Measurements from ENCODE around the gene ZNF646. TPM values are rescaled to one million over a fixed set of nuclear protein-coding genes. Genes with fewer than 3 reads are reported as not detected.

ZNF646 gene
- total RNA-seq, 4 donors from 2014 or later = 8.1 to 18.0 (median 11.9) TPM

DNA sequence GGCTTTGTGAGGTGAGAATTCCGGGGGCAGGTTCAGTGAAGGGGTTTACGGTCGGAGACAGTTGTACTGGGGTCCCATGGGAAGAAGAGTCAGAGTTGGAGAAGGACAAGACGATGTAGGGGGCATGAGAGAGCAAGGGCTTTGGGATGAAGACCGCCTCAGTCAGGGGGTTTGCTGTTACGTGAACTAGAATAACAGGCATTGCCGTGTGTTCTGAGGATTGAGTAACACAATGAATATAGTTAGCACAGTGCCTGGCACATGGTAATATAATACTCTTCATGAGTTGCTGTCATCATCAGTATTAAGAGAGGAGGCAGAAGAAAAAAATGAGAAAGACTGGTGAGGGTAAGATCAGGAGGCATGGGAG is 577 bp downstream of the ZNF646 start:
- TF ChIP-seq, protein P1, sequence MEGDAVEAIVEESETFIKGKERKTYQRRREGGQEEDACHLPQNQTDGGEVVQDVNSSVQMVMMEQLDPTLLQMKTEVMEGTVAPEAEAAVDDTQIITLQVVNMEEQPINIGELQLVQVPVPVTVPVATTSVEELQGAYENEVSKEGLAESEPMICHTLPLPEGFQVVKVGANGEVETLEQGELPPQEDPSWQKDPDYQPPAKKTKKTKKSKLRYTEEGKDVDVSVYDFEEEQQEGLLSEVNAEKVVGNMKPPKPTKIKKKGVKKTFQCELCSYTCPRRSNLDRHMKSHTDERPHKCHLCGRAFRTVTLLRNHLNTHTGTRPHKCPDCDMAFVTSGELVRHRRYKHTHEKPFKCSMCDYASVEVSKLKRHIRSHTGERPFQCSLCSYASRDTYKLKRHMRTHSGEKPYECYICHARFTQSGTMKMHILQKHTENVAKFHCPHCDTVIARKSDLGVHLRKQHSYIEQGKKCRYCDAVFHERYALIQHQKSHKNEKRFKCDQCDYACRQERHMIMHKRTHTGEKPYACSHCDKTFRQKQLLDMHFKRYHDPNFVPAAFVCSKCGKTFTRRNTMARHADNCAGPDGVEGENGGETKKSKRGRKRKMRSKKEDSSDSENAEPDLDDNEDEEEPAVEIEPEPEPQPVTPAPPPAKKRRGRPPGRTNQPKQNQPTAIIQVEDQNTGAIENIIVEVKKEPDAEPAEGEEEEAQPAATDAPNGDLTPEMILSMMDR (IDR thresholded peaks at IDR 0.05) = no peak
- DNase-seq (ENCODE audit: low spot score) = no peak
- no peak for ATAC-seq (ENCODE audit: low FRiP score)

DNA sequence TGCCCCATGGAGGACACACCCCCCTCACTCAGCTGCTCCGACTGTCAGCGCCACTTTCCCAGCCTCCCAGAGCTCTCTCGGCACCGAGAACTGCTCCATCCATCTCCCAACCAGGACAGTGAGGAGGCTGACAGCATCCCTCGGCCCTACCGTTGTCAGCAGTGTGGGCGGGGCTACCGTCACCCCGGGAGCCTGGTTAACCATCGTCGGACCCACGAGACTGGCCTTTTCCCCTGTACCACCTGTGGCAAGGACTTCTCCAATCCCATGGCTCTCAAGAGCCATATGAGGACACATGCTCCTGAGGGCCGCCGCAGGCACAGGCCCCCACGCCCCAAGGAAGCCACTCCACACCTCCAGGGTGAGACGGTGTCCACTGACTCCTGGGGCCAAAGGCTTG is 2.1 kb downstream of the ZNF646 start:
- ATAC-seq (ENCODE audit: low FRiP score) (no peak), DNase-seq (ENCODE audit: low spot score) (no peak)
- TF ChIP-seq, protein P1 (IDR thresholded peaks at IDR 0.05) = no peak

DNA sequence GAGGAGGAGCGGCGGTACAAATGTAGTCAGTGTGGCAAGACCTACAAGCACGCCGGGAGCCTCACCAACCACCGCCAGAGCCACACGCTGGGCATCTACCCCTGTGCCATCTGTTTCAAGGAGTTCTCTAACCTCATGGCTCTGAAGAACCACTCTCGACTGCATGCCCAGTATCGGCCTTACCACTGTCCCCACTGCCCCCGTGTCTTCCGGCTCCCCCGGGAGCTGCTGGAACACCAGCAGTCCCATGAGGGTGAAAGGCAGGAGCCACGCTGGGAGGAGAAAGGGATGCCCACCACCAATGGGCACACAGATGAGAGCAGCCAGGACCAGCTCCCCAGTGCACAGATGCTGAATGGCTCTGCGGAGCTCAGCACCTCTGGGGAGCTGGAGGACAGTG is 2.8 kb downstream of the ZNF646 start:
- TF ChIP-seq, protein P1 (IDR thresholded peaks at IDR 0.05) = no peak
- ATAC-seq (ENCODE audit: low FRiP score) = no peak
- DNase-seq (ENCODE audit: low spot score) = no peak

DNA sequence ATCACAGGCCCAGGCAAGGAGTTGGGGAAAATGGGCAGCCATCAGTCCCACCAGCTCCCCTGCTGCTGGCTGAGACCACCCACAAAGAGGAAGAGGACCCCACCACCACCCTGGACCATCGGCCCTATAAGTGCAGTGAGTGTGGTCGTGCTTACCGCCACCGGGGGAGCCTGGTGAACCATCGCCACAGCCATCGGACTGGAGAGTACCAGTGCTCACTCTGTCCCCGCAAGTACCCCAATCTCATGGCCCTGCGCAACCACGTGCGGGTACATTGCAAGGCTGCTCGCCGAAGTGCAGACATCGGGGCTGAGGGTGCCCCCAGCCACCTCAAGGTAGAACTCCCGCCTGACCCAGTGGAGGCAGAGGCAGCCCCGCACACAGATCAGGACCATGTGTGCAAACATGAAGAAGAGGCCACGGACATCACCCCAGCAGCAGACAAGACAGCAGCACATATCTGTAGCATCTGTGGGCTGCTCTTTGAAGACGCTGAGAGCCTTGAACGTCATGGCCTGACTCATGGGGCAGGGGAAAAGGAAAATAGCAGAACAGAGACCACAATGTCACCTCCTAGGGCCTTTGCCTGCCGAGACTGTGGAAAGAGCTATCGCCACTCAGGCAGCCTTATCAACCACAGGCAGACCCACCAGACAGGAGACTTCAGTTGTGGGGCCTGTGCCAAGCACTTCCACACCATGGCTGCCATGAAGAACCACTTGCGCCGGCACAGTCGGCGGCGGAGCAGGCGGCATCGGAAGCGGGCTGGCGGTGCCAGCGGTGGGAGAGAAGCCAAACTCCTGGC is 3.6 kb downstream of the ZNF646 start:
- DNase-seq (ENCODE audit: low spot score) (no peak), ATAC-seq (ENCODE audit: low FRiP score) (no peak)
- TF ChIP-seq, protein P1 (IDR thresholded peaks at IDR 0.05) = no peak

DNA sequence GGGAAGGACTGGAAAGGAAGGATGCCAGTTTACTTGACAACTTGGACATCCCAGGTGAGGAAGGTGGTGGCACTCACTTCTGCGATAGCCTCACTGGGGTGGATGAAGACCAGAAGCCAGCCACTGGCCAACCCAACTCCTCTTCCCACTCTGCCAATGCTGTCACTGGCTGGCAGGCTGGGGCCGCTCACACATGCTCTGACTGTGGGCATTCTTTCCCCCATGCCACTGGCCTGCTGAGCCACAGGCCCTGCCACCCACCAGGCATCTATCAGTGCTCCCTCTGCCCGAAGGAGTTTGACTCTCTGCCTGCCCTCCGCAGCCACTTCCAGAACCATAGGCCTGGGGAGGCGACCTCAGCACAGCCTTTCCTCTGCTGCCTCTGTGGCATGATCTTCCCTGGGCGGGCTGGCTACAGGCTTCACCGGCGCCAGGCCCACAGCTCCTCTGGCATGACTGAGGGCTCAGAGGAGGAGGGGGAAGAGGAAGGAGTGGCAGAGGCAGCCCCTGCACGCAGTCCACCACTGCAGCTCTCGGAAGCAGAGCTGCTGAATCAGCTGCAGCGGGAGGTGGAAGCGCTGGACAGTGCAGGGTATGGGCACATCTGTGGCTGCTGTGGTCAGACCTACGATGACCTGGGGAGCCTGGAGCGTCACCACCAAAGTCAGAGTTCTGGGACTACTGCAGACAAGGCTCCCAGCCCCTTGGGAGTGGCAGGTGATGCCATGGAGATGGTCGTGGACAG is 4.5 kb downstream of the ZNF646 start:
- ATAC-seq (ENCODE audit: low FRiP score) (no peak), DNase-seq (ENCODE audit: low spot score) (no peak)
- TF ChIP-seq, protein P1 (IDR thresholded peaks at IDR 0.05) = no peak

DNA sequence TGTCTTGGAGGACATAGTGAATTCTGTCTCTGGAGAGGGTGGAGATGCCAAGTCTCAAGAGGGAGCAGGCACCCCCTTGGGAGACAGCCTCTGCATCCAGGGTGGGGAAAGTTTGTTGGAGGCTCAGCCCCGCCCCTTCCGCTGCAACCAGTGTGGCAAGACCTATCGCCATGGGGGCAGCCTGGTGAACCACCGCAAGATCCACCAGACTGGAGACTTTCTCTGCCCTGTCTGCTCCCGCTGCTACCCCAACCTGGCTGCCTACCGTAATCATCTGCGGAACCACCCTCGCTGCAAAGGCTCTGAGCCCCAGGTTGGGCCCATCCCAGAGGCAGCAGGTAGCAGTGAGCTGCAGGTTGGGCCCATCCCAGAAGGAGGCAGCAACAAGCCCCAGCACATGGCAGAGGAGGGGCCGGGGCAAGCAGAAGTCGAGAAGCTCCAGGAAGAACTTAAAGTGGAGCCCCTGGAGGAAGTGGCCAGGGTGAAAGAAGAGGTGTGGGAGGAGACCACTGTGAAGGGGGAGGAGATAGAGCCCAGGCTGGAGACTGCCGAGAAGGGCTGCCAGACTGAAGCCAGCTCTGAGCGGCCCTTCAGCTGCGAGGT is 5.2 kb downstream of the ZNF646 start:
- TF ChIP-seq, protein P1 (IDR thresholded peaks at IDR 0.05) = no peak
- ATAC-seq (ENCODE audit: low FRiP score) = no peak

More for the DNA sequence above, 5.2 kb downstream of the ZNF646 start:
- DNase-seq (ENCODE audit: low spot score) = no peak

Measured in omental fat pad (tissue), 4 donors.